IPS-20b (cell line): ENCODE results near the gene PLCB4.
"Not testable (repeated sequence)": the region's sequence is repeated elsewhere in the genome, so short reads cannot be mapped to it uniquely, and the experiment has no call there.

Experiments
- H3K27ac ChIP-seq: one replicate; pipeline ENCODE4 v1.5.1; 2013; ENCODE audit warnings: low read length
- H3K27me3 ChIP-seq: 2 replicates; pipeline ENCODE4 v1.6.1; 2013; ENCODE audit warnings: mild to moderate bottlenecking, low read length, inconsistent platforms; ENCODE audit not compliant: insufficient read depth
- H3K36me3 ChIP-seq: 2 replicates; pipeline ENCODE4 v1.6.1; 2013; ENCODE audit warnings: low read depth, mild to moderate bottlenecking, inconsistent platforms, low read length, moderate library complexity; ENCODE audit not compliant: insufficient read depth
- H3K4me1 ChIP-seq: 2 replicates; pipeline ENCODE4 v1.6.1; 2013; ENCODE audit warnings: mild to moderate bottlenecking, control low read depth, inconsistent platforms, low read length, moderate library complexity; ENCODE audit not compliant: insufficient read depth
- H3K4me3 ChIP-seq: 2 replicates; pipeline ENCODE4 v1.5.1; 2013; ENCODE audit warnings: mild to moderate bottlenecking, low read length, inconsistent platforms
- H3K9ac ChIP-seq: 2 replicates; pipeline ENCODE4 v1.6.1; 2013; ENCODE audit warnings: low read depth, mild to moderate bottlenecking, inconsistent platforms, low read length, moderate library complexity
- H3K9me3 ChIP-seq: 2 replicates; pipeline ENCODE4 v1.6.1; 2013; ENCODE audit warnings: mild to moderate bottlenecking, low read depth, low read length, inconsistent platforms; ENCODE audit not compliant: insufficient read depth

Gene PLCB4

GRCh38 chr20:9385345-9386310 lies 316.7 kb downstream of the PLCB4 start:
- H3K4me3 ChIP-seq, H3K4me1 ChIP-seq, H3K9ac ChIP-seq, H3K27ac ChIP-seq, H3K9me3 ChIP-seq, H3K27me3 ChIP-seq: not testable (repeated sequence)
- H3K36me3 ChIP-seq: peaks cover 22% of the 10 kb centered on the region; the same call in 1 of the 2 replicates

GRCh38 chr20:9388160-9388812 lies 319.4 kb downstream of the PLCB4 start:
- peaks cover 9% of the 10 kb centered on the region for H3K9me3 ChIP-seq
- H3K4me1 ChIP-seq: no peaks in the 10 kb centered on the region; the same call in 1 of the 2 replicates
- H3K36me3 ChIP-seq: peaks cover 16% of the 10 kb centered on the region; the same call in 1 of the 2 replicates
- no peak overlapping the region for H3K27ac ChIP-seq
- no peak overlapping the region for H3K4me3 ChIP-seq
- no peak overlapping the region for H3K9ac ChIP-seq
- no peaks in the 10 kb centered on the region for H3K27me3 ChIP-seq

DNA sequence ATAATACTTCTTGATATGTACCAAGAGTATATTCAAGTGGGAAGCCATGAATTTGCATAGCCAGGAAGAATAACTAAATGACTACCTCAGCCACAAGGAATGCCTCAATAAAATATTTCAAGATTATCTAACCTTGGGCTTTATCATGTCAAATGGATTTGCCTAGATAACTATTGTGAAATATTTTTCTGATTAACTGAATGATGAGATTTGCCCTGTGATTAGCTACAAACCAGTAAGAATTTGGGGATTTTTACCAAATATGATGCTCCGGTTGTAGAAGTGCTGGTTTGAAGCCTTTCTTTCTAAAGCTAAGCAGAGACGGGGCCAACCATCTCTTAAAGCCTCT lies 319.9 kb downstream of the PLCB4 start:
- Histone ChIP-seq H3K9ac (no peak overlapping the region), H3K4me1 (no peaks in the 10 kb centered on the region; the same call in 1 of the 2 replicates), H3K4me3 (no peak overlapping the region), H3K36me3 (peaks cover 15% of the 10 kb centered on the region; the same call in 1 of the 2 replicates), H3K27ac (no peak overlapping the region), H3K9me3 (peaks cover 9% of the 10 kb centered on the region), H3K27me3 (no peaks in the 10 kb centered on the region)

- H3K27me3 ChIP-seq: no peaks in the 10 kb centered on the region
- peaks cover 7% of the 10 kb centered on the region for H3K9me3 ChIP-seq
- no peaks in the 10 kb centered on the region; the same call in 1 of the 2 replicates for H3K4me1 ChIP-seq
- no peak overlapping the region for H3K4me3 ChIP-seq
- H3K27ac ChIP-seq: no peak overlapping the region
- no peak overlapping the region for H3K9ac ChIP-seq
- peaks cover 9% of the 10 kb centered on the region; the same call in 1 of the 2 replicates for H3K36me3 ChIP-seq
These were observed 320.5 kb downstream of the PLCB4 start for GRCh38 chr20:9389346-9389745.

DNA sequence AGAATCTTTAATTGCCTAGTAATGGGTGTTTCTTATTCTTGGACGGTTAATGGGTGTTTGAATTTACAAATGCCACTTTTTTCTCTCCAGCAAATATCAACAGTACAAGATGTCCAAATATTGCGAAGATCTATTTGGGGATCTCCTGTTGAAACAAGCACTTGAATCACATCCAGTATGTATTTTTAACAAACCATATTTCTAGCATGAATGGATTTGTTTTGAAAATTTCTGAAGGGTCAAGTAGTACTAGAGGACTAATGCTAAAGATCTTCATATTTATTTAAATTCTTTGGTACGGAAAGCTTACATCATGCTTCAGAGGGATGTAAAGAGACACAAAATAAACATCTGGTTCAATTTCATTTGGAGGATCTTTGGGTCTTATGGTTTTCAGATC lies 321.6 kb downstream of the PLCB4 start:
- H3K4me3 ChIP-seq: no peak overlapping the region
- H3K27ac ChIP-seq: no peak overlapping the region
- H3K9me3 ChIP-seq: peaks cover 4% of the 10 kb centered on the region
- H3K36me3 ChIP-seq: 0 out of 2 replicates have a peak, but pooled peaks cover 6% of the 10 kb centered on the region
- no peaks in the 10 kb centered on the region for H3K27me3 ChIP-seq
- no peaks in the 10 kb centered on the region; the same call in 1 of the 2 replicates for H3K4me1 ChIP-seq
- no peak overlapping the region for H3K9ac ChIP-seq

DNA sequence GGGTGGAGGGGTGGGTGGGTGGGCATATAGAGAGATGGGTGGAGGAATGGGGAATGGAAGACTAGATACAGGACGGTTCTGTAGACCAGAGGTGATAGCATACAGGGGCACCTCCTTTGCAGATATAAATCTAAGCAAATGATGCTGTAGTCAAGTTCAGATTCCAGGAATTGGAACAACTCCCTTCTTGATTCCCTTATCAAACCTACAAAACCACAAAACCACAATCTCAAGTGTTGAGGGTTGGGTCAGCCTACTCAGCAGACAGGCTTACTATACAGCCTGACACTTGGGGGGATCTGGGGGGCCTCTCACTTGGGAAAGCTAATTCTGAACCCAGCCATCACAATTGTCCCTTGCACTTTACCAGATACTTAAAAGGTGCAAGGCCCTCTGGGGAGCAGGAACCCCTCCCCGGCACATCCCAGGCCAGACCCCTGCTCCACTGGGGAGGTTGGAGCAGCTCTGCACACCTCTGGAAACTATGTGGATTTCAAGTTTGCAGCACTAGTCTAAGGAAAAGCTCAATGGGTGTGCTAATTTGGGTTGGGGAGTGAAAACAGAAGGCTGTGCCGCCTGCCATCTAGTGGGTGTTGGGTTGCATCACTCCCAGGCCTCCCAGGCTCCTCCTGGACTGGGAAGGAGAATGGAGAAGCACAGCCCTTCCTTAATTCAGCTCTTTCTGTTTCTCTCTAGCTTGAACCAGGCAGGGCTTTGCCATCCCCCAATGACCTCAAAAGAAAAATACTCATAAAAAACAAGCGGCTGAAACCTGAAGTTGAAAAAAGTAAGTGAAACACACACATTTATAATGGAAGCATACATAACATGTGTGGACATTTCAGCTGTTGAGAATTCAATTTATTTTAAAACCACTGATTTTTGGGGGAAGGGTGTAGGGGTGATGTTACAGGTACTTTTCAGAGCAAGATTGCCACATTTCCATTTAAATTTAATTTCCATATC lies 324.3 kb downstream of the PLCB4 start:
- Histone ChIP-seq H3K36me3 (no peaks in the 10 kb centered on the region), H3K9ac (no peak overlapping the region; the same call in 1 of the 2 replicates), H3K9me3 (no peaks in the 10 kb centered on the region), H3K27ac (no peak overlapping the region), H3K4me1 (no peaks in the 10 kb centered on the region; the same call in 1 of the 2 replicates), H3K27me3 (no peaks in the 10 kb centered on the region), H3K4me3 (no peak overlapping the region)

DNA sequence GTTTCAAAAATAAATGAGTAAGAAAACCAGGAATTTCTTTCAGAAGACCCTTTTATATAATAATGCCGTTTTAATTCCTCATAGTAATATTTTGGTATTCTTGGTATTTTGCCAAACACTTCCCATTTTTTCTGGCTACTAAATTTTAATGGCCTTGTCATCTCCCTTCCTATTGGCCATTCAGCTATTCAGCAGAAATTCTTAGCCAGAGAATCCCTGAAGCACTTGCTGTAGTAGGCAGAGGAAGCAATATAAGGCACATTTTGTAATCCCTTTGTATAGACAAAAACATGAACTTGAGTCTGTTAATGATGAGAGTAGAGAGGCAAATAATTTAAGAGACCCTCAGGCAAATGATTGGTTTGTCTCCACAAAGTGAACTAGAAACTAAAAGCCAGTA lies 327.1 kb downstream of the PLCB4 start:
- Histone ChIP-seq H3K9ac (no peak overlapping the region), H3K27ac (no peak overlapping the region), H3K9me3 (no peaks in the 10 kb centered on the region), H3K27me3 (no peaks in the 10 kb centered on the region), H3K36me3 (no peaks in the 10 kb centered on the region), H3K4me3 (no peak overlapping the region), H3K4me1 (peaks cover 14% of the 10 kb centered on the region)

- no peak overlapping the region for H3K4me3 ChIP-seq
- peaks cover 14% of the 10 kb centered on the region for H3K36me3 ChIP-seq
- H3K9me3 ChIP-seq: no peaks in the 10 kb centered on the region
- peaks cover 14% of the 10 kb centered on the region for H3K4me1 ChIP-seq
- H3K9ac ChIP-seq: no peak overlapping the region
- H3K27me3 ChIP-seq: no peaks in the 10 kb centered on the region
- H3K27ac ChIP-seq: no peak overlapping the region
These were observed 329.0 kb downstream of the PLCB4 start for GRCh38 chr20:9397928-9398327.

- Histone ChIP-seq H3K36me3 (peaks cover 17% of the 10 kb centered on the region), H3K27me3 (no peaks in the 10 kb centered on the region), H3K9ac (no peak overlapping the region), H3K4me3 (peak overlapping the region; percentile 20; the same call in 1 of the 2 replicates), H3K9me3 (no peaks in the 10 kb centered on the region), H3K4me1 (peaks cover 14% of the 10 kb centered on the region), H3K27ac (no peak overlapping the region)
These were observed 330.0 kb downstream of the PLCB4 start for GRCh38 chr20:9398882-9399281.

DNA sequence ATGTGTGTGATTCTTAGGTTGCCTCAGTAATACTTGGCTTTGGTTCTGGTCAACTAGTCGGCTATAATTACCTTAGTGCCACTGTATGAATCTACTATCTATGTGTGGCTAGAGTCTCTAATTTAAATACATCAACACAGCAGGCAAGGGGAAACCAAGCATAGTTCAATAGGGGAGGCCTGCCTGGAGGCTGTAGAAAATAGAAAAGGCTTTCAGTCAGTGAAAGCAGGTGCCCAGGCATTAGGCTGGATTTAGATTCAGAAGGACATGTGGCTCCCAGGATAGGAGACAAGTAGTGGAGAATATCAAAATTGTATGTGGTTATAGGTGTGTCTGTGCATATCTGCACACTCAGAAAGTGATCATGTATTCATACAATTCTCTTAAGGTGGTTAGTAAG lies 330.4 kb downstream of the PLCB4 start:
- peaks cover 17% of the 10 kb centered on the region for H3K36me3 ChIP-seq
- no peak overlapping the region for H3K27ac ChIP-seq
- peak overlapping the region; percentile 20; the same call in 1 of the 2 replicates for H3K4me3 ChIP-seq
- no peak overlapping the region for H3K9ac ChIP-seq
- H3K4me1 ChIP-seq: peaks cover 14% of the 10 kb centered on the region
- no peaks in the 10 kb centered on the region for H3K27me3 ChIP-seq
- no peaks in the 10 kb centered on the region for H3K9me3 ChIP-seq
